SK-N-DZ (cell line): ENCODE results near the gene AP2A2.
"Not testable (repeated sequence)": the region's sequence is repeated elsewhere in the genome, so short reads cannot be mapped to it uniquely, and the experiment has no call there.

Experiments used
- DNase-seq: peaks from one replicate; pipeline ENCODE4 v3.0.0-alpha.2; 2015; ENCODE audit warnings: low spot score

Gene AP2A2

DNA sequence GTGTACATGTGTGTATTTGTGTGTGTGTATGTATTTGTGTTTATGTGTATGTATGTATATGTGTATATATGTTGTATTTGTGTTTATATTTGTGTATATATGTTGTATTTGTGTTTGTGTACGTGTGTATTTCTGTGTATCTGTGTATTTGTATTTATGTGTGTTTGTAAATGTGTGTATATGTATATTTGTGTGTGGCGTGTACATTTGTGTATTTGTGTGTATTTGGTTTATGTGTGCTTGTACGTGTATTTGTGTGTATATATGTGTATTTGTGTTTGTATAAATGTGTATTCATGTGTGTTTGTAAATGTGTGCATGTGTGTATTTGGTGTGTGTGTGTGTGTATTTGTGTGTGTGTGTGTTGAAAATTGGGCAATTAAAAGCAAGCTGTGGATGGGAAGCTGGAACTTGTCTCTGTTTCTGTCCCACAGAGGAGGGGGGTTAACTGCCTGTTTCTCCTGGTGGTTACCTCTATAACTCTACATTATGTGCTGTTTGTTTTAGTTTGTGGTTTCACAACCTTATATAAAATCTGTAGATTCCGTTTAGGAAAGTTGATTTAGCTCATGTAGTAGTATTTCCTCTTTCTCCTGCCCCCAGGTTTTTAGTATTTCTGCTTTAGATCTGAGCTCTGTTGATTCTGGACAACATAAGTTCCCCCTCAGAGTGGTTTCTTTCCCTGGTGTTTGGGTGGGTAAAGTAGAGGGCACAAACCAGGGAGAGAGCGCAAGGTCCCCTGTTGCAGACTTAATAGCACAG lies 28.9 kb downstream of the AP2A2 start:
- DNase-seq, result no peak

DNA sequence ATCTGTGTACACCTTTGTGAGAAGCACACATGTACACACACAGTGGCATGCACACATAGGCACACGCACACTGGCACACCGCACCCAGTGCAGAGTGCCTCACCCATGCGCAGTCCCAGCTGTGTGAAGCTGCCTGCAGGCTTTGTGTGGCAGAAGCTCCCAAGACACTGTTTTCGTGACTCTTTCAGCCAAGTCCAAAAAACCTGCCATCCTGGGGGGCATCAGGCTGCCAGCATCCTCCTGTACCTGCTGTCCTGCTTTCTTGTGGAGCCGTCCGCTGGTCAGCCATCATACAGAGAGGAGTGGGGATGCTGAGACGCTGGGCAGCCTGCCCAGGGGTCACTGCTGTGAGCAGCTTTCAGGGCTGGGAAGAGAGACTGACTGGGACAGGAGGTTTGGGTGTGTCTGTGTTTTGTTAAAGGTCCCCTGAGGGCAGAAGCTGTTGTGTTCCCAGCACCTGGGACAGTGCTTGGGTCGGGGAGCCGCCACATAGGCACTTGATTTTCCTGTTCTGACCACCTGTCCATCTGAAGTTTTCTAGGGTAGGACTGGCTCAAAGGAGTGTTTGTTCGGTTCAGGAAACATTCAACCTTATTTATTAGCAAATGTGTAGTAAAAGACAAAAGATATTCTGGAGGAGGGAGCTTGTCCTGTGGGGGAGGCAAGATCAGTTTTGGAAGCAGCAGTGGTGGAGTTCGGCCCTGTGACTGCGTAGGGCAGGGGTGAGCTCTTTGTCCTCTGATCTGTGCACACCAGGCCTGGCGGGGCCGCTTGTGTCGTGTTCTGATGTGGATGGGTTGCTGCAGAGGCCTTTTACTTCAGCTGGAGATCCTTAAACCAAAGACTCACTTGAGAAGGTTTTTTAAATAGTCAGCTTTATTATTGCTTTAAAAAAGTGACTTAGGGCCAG lies 29.7 kb downstream of the AP2A2 start:
- no peak for DNase-seq

DNA sequence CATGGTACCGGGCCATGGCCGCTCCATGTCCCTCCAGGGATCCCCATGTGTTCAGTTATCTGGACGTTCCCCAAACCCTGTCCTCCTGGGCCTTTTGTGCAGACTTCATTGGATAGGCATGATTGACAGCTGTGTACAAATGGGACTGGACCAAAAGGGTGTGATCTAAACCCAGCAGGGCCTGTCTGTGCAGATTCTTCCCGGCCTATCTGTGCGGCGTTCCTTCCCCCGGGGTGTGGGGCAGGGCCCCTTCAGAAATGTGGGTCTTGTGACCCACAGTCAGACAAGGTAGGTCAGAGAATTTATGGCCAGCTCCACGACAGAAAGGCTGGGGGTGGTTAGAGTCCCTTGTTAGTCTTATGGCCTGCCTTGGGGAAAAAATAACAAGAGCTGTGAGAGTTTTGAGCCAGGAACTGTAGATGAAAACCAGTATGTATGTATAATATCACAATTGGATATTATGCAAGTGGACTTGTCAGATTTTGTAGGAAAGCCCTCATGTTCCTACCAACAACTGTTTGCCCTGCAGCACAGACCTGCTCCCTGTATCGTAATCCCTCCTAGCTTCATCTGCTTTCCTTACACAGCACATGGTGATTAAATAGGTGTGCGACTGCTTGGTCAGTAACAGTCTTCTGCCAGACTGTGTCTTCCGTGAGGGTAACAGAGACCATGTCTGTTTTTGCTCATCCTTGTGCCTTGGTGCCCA lies 31.7 kb downstream of the AP2A2 start:
- DNase-seq, result no peak

DNA sequence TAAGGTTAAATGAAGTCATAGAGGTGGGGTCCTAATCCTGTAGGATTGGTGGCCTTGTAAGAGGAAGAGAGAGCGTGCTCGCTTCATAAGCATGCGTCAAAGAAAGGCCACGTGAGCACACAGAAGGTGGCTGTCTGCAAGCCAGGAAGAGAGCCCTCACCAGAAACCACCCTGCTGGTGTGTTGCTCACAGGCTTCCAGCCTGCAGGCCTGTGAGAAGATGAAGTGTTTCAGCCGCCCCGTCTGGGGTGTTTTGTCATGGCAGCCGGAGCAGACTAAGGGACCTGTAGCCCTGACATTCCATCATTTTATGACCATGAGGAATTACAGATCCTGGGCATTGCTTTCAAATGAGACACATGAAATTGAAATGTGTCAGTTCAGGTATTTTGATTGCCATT lies 32.4 kb downstream of the AP2A2 start:
- no peak for DNase-seq

DNA sequence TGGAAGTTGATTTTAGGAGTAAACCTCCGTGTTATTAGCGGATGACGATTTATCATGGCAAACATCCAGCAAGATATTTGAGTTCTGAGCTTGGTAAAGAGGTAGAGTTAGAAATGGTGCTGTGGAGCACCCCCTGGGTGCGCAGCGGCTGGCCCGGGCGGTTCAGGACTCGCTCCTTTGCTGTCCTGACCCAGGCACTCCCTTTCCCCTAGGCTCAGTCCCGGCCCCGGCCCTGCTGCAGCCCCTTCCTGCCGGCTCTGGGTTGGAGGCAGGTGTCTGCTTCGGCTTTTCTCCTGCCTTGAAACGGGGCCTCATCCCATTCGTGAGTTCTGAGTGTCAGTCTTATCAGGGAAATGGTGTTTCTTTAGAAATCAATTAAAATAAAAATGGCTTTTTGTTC lies 33.4 kb downstream of the AP2A2 start:
- no peak for DNase-seq

DNA sequence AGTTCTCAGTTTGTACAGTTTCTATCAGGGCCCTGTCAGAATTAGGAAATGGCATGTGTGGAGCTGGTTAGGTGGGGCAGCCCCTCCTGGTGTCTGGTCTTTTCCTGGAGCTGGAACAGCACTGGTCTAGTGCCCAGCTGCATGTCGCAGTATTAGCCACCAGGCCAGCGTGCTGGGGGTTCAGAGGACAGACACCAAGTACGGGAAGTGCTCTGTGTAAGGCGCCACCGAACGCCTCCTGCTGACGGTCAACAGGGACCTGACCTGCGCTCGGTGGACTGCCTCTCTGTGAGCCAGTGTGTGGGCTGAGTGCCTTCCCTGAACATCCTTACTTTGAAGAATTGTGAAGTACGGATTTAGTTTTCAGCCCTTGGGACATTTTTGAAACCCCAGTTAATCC lies 33.9 kb downstream of the AP2A2 start:
- no peak for DNase-seq

DNA sequence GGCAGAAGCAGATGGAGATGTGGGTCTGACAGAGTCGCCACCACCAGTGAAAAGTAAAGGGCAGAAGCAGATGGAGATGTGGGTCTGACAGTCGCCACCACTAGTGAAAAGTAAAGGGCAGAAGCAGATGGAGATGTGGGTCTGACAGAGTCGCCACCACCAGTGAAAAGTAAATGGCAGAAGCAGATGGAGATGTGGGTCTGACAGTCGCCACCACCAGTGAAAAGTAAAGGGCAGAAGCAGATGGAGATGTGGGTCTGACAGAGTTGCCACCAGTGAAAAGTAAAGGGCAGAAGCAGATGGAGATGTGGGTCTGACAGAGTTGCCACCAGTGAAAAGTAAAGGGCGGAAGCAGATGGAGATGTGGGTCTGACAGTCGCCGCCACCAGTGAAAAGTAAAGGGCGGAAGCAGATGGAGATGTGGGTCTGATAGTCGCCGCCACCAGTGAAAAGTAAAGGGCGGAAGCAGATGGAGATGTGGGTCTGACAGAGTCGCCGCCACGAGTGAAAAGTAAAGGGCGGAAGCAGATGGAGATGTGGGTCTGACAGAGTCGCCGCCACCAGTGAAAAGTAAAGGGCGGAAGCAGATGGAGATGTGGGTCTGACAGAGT lies 35.7 kb downstream of the AP2A2 start:
- DNase-seq, result not testable (repeated sequence)

DNA sequence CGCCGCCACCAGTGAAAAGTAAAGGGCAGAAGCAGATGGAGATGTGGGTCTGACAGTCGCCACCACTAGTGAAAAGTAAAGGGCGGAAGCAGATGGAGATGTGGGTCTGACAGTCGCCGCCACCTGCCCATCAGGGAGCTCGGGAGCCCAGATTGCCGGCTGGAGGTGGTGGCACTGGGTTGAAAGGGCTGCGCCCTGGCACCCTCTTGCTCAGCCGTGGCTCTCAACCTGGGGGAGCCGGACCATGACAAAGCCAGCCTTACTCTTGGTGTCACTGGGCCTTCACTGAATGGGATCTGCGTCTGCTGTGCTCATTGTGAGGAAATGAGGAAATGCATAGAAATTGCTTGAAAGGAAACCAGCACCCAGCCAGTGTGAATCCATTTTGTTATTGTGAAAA lies 36.3 kb downstream of the AP2A2 start:
- DNase-seq, result no peak

DNA sequence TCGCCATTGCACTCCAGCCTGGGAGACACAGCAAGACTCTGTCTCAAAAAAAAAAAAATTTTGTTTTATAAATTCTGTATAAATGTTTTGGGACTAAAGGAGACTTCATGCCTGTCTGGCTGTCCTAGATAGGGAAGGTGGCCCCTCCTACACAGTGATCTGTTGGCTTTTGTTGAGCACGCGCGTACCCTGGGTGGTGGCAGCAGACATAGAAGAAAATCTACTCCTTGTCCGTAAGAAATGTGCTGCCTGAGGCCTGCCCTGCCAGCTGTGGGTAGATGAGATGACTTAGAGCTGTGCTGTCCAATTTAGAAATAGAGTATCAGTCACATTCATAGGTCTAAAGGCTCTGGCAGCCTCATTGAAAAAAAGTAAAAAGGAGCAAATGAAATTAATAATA lies 37.0 kb downstream of the AP2A2 start:
- DNase-seq, result no peak

DNA sequence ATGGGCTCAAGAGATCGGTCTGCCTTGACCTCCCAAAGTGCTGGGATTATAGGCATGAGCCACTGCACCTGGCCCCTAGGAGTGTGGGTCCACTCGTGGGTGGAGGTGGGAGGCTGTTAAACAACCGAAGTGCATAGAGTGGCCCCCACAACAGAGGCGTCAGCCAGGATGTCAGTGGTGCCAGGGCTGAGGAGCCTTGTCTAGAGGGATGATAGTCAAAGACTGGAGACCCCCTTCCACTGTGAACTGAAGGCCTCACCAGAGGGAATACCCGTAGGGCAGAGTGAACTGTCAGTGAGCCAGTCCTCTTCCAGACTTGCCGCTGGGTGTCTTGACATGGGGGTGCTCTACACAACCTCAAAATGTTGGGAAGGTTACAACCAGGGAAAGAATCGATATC lies 38.2 kb downstream of the AP2A2 start:
- no peak for DNase-seq

DNA sequence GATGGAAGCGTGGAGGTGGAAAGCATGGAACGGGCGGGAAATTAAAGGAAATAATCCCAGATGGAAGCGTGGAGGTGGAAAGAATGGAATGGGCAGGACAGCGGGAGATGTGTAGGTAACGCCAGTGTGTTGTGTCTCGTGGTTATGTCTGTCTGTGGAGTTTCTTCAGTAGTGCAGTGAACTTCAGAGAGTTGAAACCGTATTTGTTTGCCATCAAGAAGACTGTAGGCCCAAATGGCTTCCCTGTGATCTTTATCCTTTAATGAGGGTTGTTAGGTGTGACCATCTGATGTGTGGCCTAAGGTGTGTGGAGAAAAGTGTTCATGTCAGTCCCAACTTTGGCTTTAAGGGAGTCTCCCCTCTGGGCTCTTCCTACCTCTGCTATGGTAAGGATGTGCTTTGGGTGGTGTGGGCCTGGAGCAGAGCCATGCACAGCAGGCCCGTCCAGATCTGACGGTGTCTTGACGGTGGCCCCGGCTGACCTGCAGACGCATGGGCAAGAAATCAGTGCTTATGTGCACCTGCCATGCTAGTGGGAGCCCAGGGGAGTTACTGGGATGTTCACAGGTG lies 39.6 kb downstream of the AP2A2 start:
- no peak for DNase-seq

DNA sequence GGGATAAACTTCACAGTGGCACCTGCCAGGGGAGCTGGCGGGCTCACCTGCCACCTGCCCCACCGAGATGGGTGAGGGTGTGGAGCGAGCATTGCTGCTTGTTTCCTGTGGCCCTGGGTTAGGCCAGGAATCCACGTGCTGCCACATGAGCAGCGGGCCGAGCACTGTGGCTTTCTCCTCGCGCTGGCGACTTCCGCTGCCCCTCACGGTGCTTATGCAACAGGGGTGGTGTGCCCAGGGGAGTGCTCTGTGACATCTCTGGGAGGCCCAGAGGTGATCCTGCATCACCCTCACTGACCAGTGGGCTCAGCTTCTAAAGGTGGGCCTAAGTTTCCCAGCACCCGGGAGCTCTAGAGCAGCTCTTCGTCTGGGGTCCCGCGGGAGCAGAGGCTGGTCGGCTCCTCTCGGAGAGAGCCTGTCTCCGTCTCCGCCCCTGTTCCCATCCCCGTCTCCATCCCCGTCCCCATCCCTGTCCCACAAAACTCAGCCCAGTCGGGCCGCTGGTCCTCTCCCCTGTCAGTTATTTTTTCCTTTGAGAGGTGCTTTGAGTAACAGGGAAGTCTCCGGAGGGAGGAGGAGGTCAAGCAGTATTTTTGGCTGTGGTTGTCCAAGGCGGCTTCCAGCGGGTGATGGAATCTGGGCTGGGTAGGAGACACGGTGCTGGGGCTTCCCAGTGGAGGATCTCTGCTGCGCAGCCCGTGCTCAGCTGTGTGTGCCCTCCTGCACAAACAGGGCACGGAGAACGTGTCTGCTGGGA lies 42.5 kb downstream of the AP2A2 start:
- DNase-seq, result no peak

DNA sequence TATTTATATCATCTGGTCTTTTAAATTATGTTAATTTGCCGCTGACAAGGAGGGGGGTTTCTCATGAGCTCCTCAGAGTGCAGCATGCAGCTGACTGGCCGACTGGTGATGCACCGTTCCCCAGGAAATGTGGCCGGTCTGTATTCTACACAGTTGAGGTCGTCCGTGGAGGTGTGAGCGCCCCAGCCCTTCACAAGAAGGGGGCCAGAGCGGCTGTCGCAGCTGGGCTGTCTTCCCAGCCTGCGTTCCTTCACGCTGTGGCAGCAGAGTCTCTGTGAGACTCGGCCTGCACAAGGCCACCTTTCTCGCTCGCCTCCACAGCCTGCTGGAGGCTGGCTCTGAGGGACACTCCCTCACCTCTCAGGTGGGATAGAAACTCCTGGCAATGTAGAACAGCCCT lies 43.2 kb downstream of the AP2A2 start:
- DNase-seq, result no peak

DNA sequence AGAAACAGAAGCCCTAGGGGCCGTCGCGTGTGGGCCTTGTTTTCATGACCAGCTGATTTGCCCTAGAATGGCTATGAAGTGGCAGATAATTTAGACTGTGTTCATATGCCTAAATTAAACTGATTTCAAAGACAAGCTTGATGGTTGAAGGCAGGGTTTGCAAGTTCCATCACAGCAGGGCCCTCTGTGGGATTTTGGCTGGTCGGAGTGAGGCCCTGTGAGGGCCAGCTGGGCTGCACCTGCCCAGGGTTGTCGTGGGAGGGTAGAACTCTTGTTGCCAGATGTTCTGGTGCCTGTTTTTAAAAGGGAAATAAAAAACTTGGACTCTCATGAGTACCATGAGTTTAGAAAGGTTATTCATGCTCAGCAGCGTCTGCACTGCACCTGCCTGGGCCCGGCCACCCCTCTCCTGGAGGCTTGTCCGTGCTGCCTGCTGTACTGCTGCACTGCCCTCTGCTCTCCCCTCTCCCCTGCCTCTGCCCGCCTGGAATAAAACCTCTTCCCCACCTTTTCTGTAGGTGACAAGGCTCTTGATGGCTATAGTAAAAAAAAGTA lies 44.1 kb downstream of the AP2A2 start:
- no peak for DNase-seq

DNA sequence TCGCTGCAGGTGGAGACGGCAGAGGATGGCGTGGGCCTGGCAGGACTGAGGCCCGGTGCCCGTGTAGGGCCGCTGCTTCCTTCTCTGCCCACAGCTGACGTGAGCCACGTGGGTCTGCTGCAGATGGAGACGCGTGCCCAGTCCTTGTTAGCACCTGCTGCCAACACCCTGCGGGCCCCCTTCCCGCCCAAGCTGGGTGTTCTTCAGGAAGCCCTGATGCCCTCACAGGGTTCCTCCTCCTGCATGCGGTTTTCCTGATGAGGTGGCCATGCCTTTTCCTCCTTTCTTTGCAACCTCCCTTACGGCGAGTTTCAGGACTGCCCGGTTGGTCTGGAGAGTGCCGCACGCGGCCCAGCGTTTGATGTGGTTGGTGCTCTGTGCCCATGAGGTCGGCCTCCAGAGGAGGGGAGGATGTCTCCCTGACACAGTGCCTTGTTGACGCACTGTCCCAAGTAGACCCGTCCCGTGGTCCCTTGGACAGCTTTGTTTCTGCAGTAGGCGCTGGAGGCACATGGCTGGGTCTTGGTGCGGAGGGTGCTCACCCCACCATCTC lies 44.7 kb downstream of the AP2A2 start:
- DNase-seq, result no peak

DNA sequence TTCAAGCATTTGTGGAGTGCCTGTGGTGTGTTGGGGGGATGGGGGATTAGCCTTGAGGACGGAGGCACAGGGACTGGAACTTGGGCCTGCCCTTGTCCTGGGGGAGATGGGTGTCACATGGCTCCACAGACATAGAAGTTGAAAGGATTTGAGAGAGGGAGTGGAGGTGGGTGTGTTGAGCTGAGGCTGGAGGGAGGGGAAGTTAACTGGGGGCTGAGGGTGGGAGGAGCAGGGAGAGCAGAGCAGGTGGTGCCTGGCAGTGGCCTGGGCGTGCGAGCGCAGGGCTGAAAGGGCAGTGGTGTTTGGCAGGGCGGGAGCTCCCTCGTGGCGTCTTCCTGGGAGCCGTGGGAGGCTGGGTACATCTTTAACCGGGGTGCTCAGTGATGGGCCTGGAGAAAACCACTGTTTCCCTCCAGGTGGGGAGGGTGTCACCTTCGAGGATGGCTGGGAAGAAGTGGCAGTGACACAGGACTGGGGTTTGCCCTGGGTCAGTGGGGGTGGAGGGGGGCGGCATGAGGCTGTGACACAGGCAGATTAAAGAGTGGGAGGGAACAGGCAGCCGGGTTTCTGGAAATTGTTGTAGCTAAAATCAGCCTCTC lies 45.5 kb downstream of the AP2A2 start:
- no peak for DNase-seq

DNA sequence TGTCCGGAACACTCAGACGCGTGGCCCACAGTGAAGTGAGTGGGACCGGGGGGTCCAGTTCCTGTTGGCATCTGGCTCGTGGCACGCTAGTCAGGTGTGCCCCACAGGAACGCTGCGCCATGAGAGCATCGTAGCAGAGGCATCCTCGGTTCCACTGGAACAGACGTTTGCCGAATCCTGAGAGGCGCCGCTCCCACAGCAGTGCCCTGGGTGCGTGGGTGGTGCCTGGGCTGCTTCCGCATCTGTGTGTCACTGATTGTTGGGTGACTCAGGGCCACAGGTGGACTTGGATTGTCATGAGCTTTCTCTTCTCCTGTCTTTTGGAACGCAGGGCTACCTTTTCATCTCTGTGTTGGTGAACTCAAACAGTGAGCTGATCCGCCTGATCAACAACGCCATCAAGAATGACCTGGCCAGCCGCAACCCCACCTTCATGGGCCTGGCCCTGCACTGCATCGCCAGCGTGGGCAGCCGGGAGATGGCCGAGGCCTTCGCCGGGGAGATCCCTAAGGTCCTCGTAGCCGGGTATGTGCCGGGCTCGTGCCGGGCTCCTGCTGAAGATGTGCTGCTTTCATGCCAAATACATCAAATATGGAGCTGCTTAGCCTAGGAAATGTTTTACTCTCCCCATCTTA lies 46.2 kb downstream of the AP2A2 start:
- no peak for DNase-seq

DNA sequence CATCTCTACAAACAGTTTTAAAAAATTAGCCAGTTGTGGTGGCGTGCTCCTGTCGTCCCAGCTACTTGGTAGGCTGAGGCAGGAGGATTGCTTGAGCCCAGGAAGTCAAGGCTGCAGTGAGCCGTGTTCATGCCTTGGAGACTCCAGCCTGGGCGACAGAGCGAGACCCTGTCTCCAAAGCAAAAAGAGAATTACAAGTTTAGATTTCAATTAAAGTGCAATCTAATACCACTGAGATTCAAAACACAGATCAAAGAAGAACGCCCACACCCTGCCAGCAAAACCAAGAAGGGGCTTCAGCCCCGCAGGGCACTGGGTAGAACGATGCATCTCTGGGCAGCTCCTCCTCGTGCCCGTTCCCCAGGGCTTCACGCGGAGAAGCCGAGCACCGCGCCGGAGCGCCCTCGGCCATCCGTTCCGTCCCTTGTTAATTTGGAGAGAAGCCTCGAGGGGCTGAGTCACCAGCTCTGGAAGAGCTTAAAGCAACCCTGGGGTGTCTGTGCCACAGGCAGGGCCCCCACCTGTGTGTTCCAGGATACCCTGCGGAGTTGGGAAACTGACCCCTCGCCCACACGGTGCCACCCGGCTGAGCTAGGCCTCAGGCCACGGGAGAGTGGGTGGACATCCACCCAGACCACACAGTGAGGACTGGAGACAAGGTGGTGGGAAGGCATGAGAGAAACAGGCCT lies 47.0 kb downstream of the AP2A2 start:
- no peak for DNase-seq

DNA sequence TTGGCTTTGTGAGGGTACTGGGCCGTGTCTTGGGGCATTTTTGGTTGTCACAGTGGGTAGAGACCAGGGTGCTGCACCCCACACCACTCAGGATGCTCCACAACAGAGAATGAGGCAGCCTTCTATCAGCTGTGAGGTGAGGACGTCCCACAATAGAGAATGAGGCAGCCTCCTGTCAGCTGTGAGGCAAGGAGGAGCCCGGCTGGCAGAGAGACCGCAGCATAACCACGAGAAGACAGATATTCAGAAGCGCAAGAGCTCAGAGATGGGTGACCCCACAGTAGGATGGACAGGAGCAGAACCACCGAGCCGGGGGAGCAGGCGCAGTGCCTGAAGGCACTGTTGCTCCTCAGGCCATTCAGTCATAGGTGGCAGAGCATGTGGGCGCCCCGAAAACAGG lies 47.6 kb downstream of the AP2A2 start:
- no peak for DNase-seq
